RWPE2 (cell line): ENCODE measurements around the gene EPS15.
"Not testable (repeated sequence)": the region's sequence is repeated elsewhere in the genome, so short reads cannot be mapped to it uniquely, and the experiment has no call there.

ENCODE experiments used
- ATAC-seq: fragments of 200-7000 bp; cut with Tn5 transposase; 3 replicates; pipeline ENCODE4 v1.9.1; 2021; ENCODE audit warnings: low read depth
- DNase-seq: peaks from one replicate; pipeline ENCODE4 v3.0.0-alpha.2; 2020; ENCODE audit warnings: low spot score
- H3K27ac ChIP-seq: fragments of 450-650 bp; 2 replicates; pipeline ENCODE4 v1.5.1; 2017; ENCODE audit warnings: mild to moderate bottlenecking; ENCODE audit not compliant: poor library complexity, severe bottlenecking
- H3K27me3 ChIP-seq: fragments of 250-450 bp; sonication (Bioruptor Pico); 2 replicates; pipeline ENCODE4 v1.5.1; 2021; ENCODE audit warnings: mild to moderate bottlenecking, moderate library complexity; ENCODE audit not compliant: insufficient read depth, poor library complexity, severe bottlenecking
- H3K36me3 ChIP-seq: fragments of 250-450 bp; sonication (Bioruptor Pico); 2 replicates; pipeline ENCODE4 v1.5.1; 2020; ENCODE audit warnings: low read depth, mild to moderate bottlenecking, moderate library complexity
- H3K4me1 ChIP-seq: fragments of 250-450 bp; sonication (Bioruptor Pico); 2 replicates; pipeline ENCODE4 v1.5.1; 2021; ENCODE audit warnings: mild to moderate bottlenecking, moderate library complexity; ENCODE audit not compliant: insufficient read depth, poor library complexity, severe bottlenecking
- H3K4me3 ChIP-seq: fragments of 250-450 bp; sonication (Bioruptor Pico); 2 replicates; pipeline ENCODE4 v1.5.1; 2021; ENCODE audit warnings: mild to moderate bottlenecking, moderate library complexity; ENCODE audit not compliant: severe bottlenecking
- H3K9me3 ChIP-seq: fragments of 250-450 bp; sonication (Bioruptor Pico); 2 replicates; pipeline ENCODE4 v1.5.1; 2021; ENCODE audit warnings: mild to moderate bottlenecking, moderate library complexity; ENCODE audit not compliant: severe bottlenecking
- CTCF ChIP-seq: fragments of 450-650 bp; IDR thresholded peaks from one replicate; pipeline ENCODE4 v1.5.1; 2017; ENCODE audit warnings: mild to moderate bottlenecking, moderate library complexity; ENCODE audit not compliant: poor library complexity, severe bottlenecking

EPS15 gene

GRCh38 chr1:51439053-51439452 is 80.0 kb downstream of the EPS15 start:
- ATAC-seq (no peak), DNase-seq (no peak)
- Histone ChIP-seq H3K9me3 (no peaks in the 10 kb centered on the region), H3K27ac (no peak overlapping the region), H3K27me3 (no peaks in the 10 kb centered on the region), H3K4me1 (peaks cover 4% of the 10 kb centered on the region), H3K4me3 (no peak overlapping the region), H3K36me3 (peaks cover 61% of the 10 kb centered on the region)
- no peak for TF ChIP-seq CTCF

- H3K27me3 ChIP-seq, ATAC-seq, H3K27ac ChIP-seq, DNase-seq, H3K9me3 ChIP-seq, H3K4me3 ChIP-seq: not testable (repeated sequence)
- H3K4me1 ChIP-seq: peaks cover 11% of the 10 kb centered on the region
- peaks cover 70% of the 10 kb centered on the region for H3K36me3 ChIP-seq
Measured at GRCh38 chr1:51437391-51437790, 81.7 kb downstream of the EPS15 start.

- Histone ChIP-seq H3K9me3 (peaks cover 4% of the 10 kb centered on the region), H3K4me3 (no peak overlapping the region), H3K27me3 (no peaks in the 10 kb centered on the region), H3K27ac (no peak overlapping the region), H3K4me1 (peaks cover 11% of the 10 kb centered on the region), H3K36me3 (peaks cover 68% of the 10 kb centered on the region)
- DNase-seq (no peak), ATAC-seq (no peak)
- no peak for TF ChIP-seq CTCF
Measured at GRCh38 chr1:51435878-51436277, 83.2 kb downstream of the EPS15 start.

GRCh38 chr1:51433972-51434510 is 85.0 kb downstream of the EPS15 start:
- H3K27ac ChIP-seq: peak overlapping the region; percentile 19
- ATAC-seq (no peak), DNase-seq (no peak)
- no peak overlapping the region for H3K4me3 ChIP-seq
- peaks cover 11% of the 10 kb centered on the region for H3K4me1 ChIP-seq
- peaks cover 4% of the 10 kb centered on the region for H3K9me3 ChIP-seq
- peaks cover 51% of the 10 kb centered on the region for H3K36me3 ChIP-seq
- H3K27me3 ChIP-seq: no peaks in the 10 kb centered on the region
- no peak for TF ChIP-seq CTCF

GRCh38 chr1:51433269-51433971 is 85.6 kb downstream of the EPS15 start:
- peak overlapping the region; percentile 19 for H3K27ac ChIP-seq
- TF ChIP-seq CTCF: no peak
- H3K9me3 ChIP-seq: peaks cover 4% of the 10 kb centered on the region
- peaks cover 50% of the 10 kb centered on the region for H3K36me3 ChIP-seq
- no peak overlapping the region for H3K4me3 ChIP-seq
- H3K27me3 ChIP-seq: no peaks in the 10 kb centered on the region
- ATAC-seq (no peak), DNase-seq (no peak)
- peaks cover 11% of the 10 kb centered on the region for H3K4me1 ChIP-seq
